NCI-H2107 (cell line): ENCODE measurements around the gene PCGF5.
A peak's percentile ranks its signal among the peaks of the same experiment; 100 is the strongest.
"Not testable (repeated sequence)": the region's sequence is repeated elsewhere in the genome, so short reads cannot be mapped to it uniquely, and the experiment has no call there.

ENCODE experiments used
- DNase-seq: peaks from one replicate; lab custom pipeline; 2025; lab: John Stamatoyannopoulos, UW

PCGF5 gene

DNA sequence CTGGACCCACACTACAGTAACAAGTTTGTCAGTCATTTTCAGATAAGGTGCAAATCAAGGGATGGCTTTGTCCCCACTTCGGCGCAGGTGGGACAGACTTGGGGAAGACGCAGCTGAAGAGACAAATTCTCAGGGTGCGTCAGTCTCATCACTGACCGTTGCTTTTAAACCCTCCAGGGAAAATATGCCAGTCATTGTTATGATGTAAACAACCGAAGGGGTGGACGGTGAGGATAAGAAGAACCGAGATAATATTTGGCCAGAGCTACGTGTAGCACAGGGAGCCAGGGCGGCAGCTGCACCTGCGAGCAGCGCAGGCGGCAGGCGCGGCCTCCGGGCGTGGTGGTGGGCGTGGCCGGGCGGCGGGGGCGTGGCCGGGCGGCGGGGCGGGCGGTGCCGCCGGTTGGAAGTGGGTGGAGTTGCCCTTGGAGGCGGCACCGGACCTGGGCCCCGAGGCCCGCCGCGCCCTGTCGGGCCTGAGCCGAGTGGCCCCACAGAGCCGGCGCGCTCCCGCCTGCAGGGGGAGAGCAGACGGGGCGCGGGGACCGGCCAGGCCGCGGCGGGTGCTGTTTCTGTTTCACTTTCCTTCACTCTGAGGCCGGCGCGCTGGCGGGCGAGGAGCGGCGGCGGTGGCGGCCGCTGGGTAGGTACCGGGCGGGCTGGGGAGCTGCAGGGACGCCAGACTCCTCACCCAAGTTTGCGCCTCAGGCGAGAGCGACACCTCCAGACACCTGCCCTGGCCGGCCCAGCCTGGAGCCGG lies at the start of gene PCGF5:
Gene PCGF5, plus strand, starts transcription at position 470 of the 760 bp plus-strand sequence. CDS start 2,209 bp downstream, outside the sequence.
- DNase-seq = peak; percentile 45

- no peak for DNase-seq
Observed at GRCh38 chr10:91171485-91171884, 49.0 kb upstream of the PCGF5 start.

DNA sequence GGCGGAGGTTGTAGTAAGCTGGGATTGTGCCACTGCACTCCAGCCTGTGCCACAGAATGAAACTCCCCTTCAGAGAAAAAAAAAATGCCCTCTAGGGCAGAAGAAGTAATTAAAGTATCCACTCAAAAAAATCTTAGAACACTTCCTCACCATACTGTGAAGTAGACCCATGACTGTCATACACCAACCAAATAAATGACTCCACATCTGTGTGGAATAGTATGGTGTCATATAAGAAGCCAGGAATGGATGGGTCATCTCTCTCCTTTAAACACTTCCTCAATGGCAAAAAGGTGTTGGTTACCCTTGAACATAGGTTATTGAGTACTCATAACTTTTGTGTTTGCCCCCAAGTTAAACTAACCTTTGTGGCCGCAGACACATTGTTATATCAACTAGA lies 48.1 kb upstream of the PCGF5 start:
- no peak for DNase-seq

DNA sequence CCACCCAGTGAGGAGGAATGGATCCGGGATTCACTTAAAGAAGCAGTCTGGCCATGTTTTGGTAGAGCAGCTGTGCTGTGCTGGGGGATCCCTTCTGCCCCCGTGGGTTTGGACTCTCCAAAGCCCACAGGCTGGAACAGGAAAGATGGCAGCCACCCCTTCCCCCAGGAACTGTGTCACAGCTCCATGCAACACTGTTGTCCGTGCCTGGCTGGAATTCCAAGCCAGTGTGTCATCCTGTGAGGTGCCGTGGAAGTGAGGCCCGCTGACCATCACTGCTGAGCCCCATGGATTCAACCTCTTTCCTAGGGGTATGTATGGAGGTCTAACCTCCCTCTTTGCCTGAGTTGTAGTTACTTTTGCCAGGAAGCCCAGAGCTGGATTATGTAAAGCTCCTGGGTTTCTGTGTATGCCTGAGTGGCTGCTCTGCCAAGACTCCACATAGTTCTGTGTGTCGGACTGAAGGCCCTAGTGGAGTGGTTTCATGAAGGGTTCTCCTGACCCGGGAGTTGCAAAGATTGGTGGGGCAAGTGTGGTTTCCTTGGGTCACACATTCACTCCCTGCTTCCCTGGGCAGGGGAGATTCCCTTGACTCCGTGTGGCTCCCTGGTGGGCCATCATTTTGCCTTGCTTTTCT lies 35.1 kb upstream of the PCGF5 start:
- no peak for DNase-seq

DNA sequence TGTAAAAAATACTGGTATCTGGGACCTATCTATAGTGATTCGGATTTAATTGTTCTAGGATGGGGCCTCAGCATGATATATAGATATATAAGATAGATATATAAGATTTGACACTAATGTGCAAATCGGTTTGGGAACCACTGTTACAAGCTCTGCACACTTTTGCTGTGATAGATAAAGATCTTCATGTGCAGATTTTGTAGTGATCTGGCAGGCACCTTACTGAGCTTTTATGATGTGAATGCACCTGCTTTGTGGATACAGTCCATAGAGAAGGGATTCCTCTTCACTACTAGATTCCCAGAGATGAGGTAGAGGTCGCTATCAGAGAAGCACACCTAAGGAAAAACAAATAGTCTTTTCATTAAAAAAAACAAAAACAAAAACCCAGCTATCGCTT lies 33.3 kb upstream of the PCGF5 start:
- DNase-seq = no peak

- not testable (repeated sequence) for DNase-seq
Observed at GRCh38 chr10:91188010-91188409, 32.5 kb upstream of the PCGF5 start.

GRCh38 chr10:91188889-91189288 lies 31.6 kb upstream of the PCGF5 start:
- DNase-seq = no peak

DNA sequence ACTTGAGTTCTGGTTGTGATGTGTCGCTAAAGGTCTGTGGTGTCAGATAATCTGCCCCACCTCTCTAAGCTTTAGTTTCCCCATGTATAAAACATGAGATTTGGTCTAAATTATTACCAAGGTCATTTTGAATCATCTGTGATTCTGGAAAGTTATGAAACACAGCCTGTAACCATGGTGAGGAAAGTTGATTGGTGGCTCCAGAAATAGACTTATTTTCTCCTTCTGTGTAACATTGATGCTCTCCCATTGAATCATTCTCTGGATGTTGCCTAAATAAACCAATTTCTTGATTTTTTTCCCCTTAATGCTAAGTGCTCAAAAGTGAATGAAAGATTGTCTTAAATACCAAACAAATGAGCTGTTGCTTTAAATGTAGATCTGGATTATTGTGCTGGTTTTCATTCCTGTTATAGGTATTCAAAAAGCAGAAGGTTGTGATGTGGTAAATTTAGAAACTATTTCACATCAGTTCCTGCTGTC lies 30.0 kb upstream of the PCGF5 start:
- no peak for DNase-seq

DNA sequence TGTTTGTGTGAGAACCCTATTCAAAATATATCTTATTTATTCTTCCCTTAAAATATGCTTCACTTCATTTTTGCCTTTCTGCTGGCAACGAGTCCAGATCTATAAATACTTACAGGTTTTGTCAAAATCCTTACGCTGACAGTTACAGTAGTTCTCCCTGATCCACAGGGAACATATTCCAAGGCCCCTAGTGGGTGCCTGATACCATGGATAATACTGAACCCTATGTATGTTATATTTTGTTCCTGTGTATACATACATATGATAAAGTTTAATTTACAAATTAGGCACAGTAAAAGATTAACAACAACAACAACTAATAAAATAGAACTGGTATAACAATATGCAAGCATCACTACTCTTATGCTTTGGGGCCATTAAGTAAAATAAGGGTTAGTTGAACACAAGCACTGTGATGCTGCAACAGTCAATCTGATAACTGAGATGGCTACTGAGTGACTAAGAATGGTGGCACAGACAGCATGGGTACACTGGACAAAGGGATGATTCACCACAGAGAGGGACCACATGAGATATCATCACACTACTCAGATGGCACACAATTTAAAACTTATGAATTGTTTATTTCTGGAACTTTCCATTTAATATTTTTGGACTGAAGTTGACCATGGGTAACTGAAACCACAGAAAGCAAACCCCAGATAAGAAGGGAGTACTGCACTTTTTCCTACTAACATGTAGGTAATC lies 29.4 kb upstream of the PCGF5 start:
- DNase-seq = no peak

DNA sequence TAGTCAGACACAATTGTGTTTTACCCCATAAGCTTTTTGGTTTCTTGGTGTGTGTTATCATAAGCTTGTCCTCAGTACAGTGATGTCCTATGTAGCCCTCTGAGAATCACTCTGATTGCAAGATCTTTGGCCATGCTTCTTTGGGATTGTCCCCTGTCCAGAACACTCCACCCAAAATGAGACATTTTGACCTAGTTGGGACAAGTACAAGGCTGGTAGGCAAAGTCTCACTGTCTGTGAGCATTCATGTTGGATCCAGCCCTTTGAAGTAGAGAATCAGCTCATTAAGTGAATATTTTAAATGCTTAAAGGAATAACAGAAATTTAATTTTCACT lies 28.9 kb upstream of the PCGF5 start:
- DNase-seq = no peak

- DNase-seq = no peak
Observed at GRCh38 chr10:91194497-91195179, 25.8 kb upstream of the PCGF5 start.

- DNase-seq = no peak
Observed at GRCh38 chr10:91196268-91197048, 24.0 kb upstream of the PCGF5 start.

GRCh38 chr10:91197127-91197526 lies 23.3 kb upstream of the PCGF5 start:
- no peak for DNase-seq

- DNase-seq = no peak
Observed at GRCh38 chr10:91198781-91199180, 21.7 kb upstream of the PCGF5 start.

DNA sequence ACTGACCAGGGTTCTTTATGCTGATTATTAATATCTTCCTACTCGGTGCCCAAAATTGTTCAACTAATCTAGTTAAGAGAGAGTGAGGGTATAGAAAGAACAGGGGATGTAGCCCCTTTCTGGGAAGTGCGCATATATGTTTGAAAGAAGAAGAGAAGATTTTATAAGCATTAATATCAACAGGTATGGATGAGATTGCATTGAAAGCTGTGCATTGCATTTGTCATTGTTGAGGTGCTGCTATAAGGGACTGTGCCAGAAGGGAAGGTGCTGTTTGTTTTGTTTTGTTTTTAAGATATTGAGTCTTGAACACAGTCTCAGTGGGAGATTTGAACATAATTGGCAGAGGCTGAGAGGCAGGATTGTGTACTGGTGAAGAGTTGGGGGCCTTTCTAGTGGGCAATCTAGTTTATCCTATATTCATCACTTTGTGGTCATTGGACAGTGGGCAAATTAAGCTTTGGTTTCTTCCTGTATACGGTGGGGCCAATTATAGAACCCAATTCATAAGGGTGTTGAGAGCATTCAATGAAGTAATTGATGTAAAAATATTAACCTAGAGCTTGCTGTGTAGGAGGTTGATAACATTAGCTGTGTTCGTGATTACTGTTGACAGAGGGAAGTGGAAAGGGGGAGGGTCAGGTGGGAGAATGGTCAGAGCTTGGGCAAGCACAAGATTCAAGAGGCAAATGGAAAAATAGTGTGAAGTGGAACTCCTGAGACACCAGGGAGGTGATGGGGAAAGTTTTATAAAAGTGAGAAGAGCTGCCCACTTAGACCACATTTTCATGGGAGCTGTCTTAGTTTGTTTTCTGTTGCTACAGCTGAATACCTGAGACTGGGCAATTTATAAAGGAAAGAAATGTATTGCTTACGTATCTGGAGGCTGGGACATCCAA lies 19.9 kb upstream of the PCGF5 start:
- DNase-seq = no peak

DNA sequence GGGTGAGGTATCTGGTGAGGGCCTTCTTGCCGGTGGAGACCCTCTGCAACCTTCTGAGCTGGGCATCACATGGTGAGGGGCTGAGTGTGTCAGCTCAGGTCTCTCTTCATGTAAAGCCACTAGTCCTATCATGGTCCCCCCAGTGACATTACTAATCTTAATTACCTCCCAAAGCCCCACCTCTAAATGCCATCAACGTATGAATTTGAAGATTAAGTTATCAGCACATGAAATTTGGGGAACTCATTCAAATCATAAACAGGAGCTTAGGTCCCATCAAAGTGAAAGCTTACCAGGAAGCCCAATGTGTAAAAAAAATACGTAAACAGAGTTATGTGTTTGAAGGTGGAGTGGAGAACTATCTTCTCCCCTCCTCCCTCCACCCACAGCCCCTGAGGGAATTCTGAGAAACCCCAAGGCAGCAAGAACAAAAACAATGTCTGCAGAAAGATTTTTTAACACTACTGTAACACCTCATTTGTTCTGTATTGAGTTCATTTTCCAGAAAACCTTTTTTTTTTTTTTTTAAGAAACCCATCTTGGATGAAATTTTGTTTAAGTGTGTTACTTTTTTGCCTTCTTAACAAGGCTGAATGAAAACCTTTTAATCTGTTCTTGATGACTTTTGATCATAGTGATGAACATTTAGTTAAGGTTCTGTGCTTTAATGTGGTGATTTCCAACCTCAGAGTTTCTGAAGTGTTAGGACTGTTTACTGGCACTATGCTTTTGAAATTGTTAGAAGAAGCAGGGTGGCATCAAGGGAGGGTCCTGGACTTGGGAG lies 19.1 kb upstream of the PCGF5 start:
- no peak for DNase-seq

- no peak for DNase-seq
Observed at GRCh38 chr10:91206427-91206826, 14.0 kb upstream of the PCGF5 start.

GRCh38 chr10:91206837-91207474 lies 13.5 kb upstream of the PCGF5 start:
- DNase-seq = no peak

GRCh38 chr10:91208642-91209041 lies 11.8 kb upstream of the PCGF5 start:
- no peak for DNase-seq
